Kidney (tissue), 14 donors: Measurements from ENCODE around the gene TLCD3A. TPM values are rescaled to one million over a fixed set of nuclear protein-coding genes. Genes with fewer than 3 reads are reported as not detected.

ENCODE experiments used
- DNase-seq, 5 donors: peaks; one replicate each; pipeline ENCODE4 v3.0.0-alpha.2; 2013 to 2020
- FAIRE-seq: peaks from 2 replicates; lab custom pipeline; 2012; peaks lifted over from hg19 to GRCh38; lab: Jason Lieb, UNC
- H3K27ac ChIP-seq, 2 donors: one replicate each; pipeline ENCODE4 v1.7.0; 2013; ENCODE audit warnings: low read depth in 2 of 2, low read length in 2 of 2, inconsistent platforms in 1 of 2
- H3K27me3 ChIP-seq: one replicate; pipeline ENCODE4 v1.7.1; 2013; ENCODE audit warnings: low read length, inconsistent platforms; ENCODE audit not compliant: control insufficient read depth, insufficient read depth
- H3K36me3 ChIP-seq, 3 donors: one replicate each; pipeline versions ENCODE4 v1.7.0 to v1.7.1; 2013; ENCODE audit warnings: low read length in 3 of 3, control low read depth in 1 of 3, inconsistent platforms in 1 of 3; ENCODE audit not compliant: insufficient read depth in 3 of 3, control insufficient read depth in 2 of 3
- H3K4me1 ChIP-seq, 3 donors: one replicate each; pipeline versions ENCODE4 v1.7.0 to v1.7.1; 2013; ENCODE audit warnings: low read length in 3 of 3, inconsistent platforms in 1 of 3, low read depth in 1 of 3; ENCODE audit not compliant: control insufficient read depth in 2 of 3, insufficient read depth in 2 of 3
- H3K4me3 ChIP-seq, 3 donors: one replicate each; pipeline versions ENCODE4 v1.7.0 to v1.8.1; 2013; ENCODE audit warnings: low read length in 3 of 3, control low read depth in 1 of 3, inconsistent platforms in 1 of 3
- H3K9ac ChIP-seq, 3 donors: one replicate each; pipeline versions ENCODE4 v1.7.0 to v1.7.1; 2013; ENCODE audit warnings: low read length in 3 of 3, control low read depth in 1 of 3, inconsistent platforms in 1 of 3
- H3K9me3 ChIP-seq, 3 donors: one replicate each; pipeline versions ENCODE4 v1.7.0 to v1.7.1; 2013; ENCODE audit warnings: low read length in 3 of 3, control low read depth in 1 of 3, inconsistent platforms in 1 of 3; ENCODE audit not compliant: control insufficient read depth in 2 of 3, insufficient read depth in 1 of 3
- CTCF ChIP-seq: IDR thresholded peaks from 3 replicates; pipeline ENCODE4 v1.5.1; 2012; ENCODE audit warnings: mild to moderate bottlenecking, moderate library complexity, borderline replicate concordance; ENCODE audit not compliant: insufficient read depth; ENCODE audit errors: extremely low read depth
- intact Hi-C: fragments of 100-400 bp; cut with DNase I; formaldehyde crosslinking; loops from one replicate; pipeline ENCODE4 v1.11.1; 2022
- polyA plus RNA-seq: library from polyadenylated mRNA; stranded (reverse); fragments of 350-450 nt; fragmentation: Illumina TruSeq; extraction: RNeasy Lipid Tissue Mini Kit (QIAGEN cat#74804); gene quantifications from one replicate; pipeline ENCODE4 v1.2.3, GENCODE V29; 2014; ENCODE audit warnings: low read depth, low replicate concordance; ENCODE audit not compliant: insufficient read depth
- total RNA-seq: library from RNA; stranded (reverse); fragmentation: NEBNext Ultra II Directional; extraction: Animal tissue kit (Norgen Biotek cat#: 25700); gene quantifications from one replicate; pipeline ENCODE4 v1.2.1, GENCODE V29; 2021
- donor health status: control.
- donor health status: control.
- donor health status: control.
- donor health status: control.
- donor health status: control.
- donor health status: DM: yes; HTN: yes; CAD: no.
- donor health status: Normal renal cell carcinoma (clear cell type).

The TLCD3A gene
- total and polyA plus RNA-seq, 2 donors from 2014 or later: 4.6 to 12.4 TPM

GRCh38 chr17:708132-708531, 24.3 kb upstream of the TLCD3A start:
- Histone ChIP-seq H3K4me3 (no peak overlapping the region), H3K36me3 (peaks cover 0 to 7% (median 3%) of the 10 kb centered on the region in 3 donors), H3K27ac (no peak overlapping the region), H3K27me3 (no peaks in the 10 kb centered on the region), H3K9me3 (no peaks in the 10 kb centered on the region), H3K4me1 (no peaks in the 10 kb centered on the region), H3K9ac (no peak overlapping the region)
- TF ChIP-seq CTCF: no peak
- FAIRE-seq: no peak
- no peak for DNase-seq
- intact Hi-C loops: no loop called here

GRCh38 chr17:718075-718474, 14.3 kb upstream of the TLCD3A start:
- no peaks in the 10 kb centered on the region for H3K9me3 ChIP-seq
- H3K4me1 ChIP-seq: peaks cover 0 to 4% (median 0%) of the 10 kb centered on the region in 3 donors
- H3K4me3 ChIP-seq: no peak overlapping the region
- no peaks in the 10 kb centered on the region for H3K27me3 ChIP-seq
- no peak overlapping the region for H3K9ac ChIP-seq
- no peaks in the 10 kb centered on the region for H3K36me3 ChIP-seq
- intact Hi-C loops: no loop called here
- H3K27ac ChIP-seq: no peak overlapping the region
- FAIRE-seq (no peak), DNase-seq (no peak)
- TF ChIP-seq CTCF: no peak

- Histone ChIP-seq H3K4me1 (no peaks in the 10 kb centered on the region), H3K27me3 (no peaks in the 10 kb centered on the region), H3K36me3 (no peaks in the 10 kb centered on the region), H3K9ac (no peak overlapping the region), H3K9me3 (no peaks in the 10 kb centered on the region), H3K27ac (no peak overlapping the region), H3K4me3 (no peak overlapping the region)
- intact Hi-C loops: no loop called here
- TF ChIP-seq CTCF: no peak
- FAIRE-seq: no peak
- DNase-seq: no peak
These were observed 11.5 kb upstream of the TLCD3A start for GRCh38 chr17:720706-721539.
